ENCODE measurements around the gene PLPP4.

PLPP4 gene

DNA sequence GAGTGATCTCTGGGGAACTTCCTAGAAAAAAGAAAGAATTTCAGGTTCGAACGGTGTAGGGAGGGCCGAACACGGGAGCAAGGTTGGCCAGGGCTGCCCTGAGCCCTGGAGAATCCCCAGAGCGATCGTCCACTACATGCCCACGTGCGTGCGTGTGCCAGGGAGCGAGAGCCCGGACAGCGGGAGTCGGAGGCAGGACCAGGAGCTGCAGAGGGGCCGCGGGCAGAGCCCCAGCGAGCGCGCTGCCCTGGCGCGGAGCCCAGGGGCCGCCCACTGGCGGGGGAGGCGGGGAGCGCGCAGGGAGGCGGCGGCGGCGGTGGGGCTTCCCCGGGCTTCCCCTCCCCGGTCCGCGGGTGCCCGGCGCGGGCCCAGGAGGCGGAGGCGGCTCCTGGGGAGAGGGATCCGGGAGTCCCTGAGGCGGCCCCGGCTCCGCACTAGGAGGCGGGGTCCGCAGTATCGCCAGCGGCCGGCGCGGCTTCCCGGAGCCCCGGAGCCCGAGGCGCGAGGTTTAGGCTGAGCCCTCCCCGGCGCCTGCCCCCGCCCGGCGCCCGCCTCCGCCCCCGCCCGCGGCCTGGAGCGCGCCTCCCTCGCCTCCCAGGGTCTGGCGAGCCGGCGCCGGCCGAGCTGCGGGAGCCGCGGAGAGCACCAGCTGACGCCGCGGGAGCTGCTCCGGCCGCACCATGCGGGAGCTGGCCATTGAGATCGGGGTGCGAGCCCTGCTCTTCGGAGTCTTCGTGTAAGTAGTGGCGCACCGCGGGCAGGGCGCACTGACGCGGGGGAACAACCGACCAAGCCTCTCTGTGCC is at the start of gene PLPP4:
TSS of gene PLPP4 (plus strand) at position 602 of the 805 bp plus-strand sequence. CDS start at position 681, 79 bp downstream.
- H3K79me2 ChIP-seq (ENCODE audit: low read length), result no peaks in the 10 kb centered on the region
- peak within 1 kb of the TSS; percentile 60; the same call in 1 of the 2 replicates for H3K4me2 ChIP-seq (ENCODE audit: low read depth, low read length)
- peak within 1 kb of the TSS; percentile 67 for H2AFZ ChIP-seq (ENCODE audit: low read length)
- H3K4me3 ChIP-seq (ENCODE audit: low read length), result peak within 1 kb of the TSS; percentile 57
- TF ChIP-seq, protein P1, sequence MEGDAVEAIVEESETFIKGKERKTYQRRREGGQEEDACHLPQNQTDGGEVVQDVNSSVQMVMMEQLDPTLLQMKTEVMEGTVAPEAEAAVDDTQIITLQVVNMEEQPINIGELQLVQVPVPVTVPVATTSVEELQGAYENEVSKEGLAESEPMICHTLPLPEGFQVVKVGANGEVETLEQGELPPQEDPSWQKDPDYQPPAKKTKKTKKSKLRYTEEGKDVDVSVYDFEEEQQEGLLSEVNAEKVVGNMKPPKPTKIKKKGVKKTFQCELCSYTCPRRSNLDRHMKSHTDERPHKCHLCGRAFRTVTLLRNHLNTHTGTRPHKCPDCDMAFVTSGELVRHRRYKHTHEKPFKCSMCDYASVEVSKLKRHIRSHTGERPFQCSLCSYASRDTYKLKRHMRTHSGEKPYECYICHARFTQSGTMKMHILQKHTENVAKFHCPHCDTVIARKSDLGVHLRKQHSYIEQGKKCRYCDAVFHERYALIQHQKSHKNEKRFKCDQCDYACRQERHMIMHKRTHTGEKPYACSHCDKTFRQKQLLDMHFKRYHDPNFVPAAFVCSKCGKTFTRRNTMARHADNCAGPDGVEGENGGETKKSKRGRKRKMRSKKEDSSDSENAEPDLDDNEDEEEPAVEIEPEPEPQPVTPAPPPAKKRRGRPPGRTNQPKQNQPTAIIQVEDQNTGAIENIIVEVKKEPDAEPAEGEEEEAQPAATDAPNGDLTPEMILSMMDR (IDR thresholded peaks at IDR 0.05; ENCODE audit: low read length), result no peak
- no peak for TF ChIP-seq EZH2 (optimal IDR thresholded peaks at IDR 0.05; ENCODE audit: low read depth, low read length)
- no peak for TF ChIP-seq EZH2phosphoT487 (IDR thresholded peaks at IDR 0.05; ENCODE audit: low read length)
- no peaks in the 10 kb centered on the region for H3K36me3 ChIP-seq (replicated peaks; ENCODE audit: insufficient read depth, low read length)
- H3K4me1 ChIP-seq (ENCODE audit: low read length), result no peaks in the 10 kb centered on the region
- no peaks in the 10 kb centered on the region for H3K9me2 ChIP-seq (replicated peaks; ENCODE audit: insufficient read depth, low read length)
- no peaks in the 10 kb centered on the region for H3K9me3 ChIP-seq (replicated peaks; ENCODE audit: insufficient read depth, low read length)
- no peaks in the 10 kb centered on the region for H3F3A ChIP-seq (ENCODE audit: insufficient read depth, low read length)
- no peak within 1 kb of the TSS; the same call in 1 of the 2 replicates for H3K9ac ChIP-seq (ENCODE audit: low read length)
- H3K27me3 ChIP-seq (replicated peaks; ENCODE audit: insufficient read depth, low read length), result no peaks in the 10 kb centered on the region
- peak; percentile 44 for DNase-seq
- no peak within 1 kb of the TSS for H3K27ac ChIP-seq (ENCODE audit: low read length)
- H4K20me1 ChIP-seq (ENCODE audit: insufficient read depth, low read length), result no peaks in the 10 kb centered on the region

DNA sequence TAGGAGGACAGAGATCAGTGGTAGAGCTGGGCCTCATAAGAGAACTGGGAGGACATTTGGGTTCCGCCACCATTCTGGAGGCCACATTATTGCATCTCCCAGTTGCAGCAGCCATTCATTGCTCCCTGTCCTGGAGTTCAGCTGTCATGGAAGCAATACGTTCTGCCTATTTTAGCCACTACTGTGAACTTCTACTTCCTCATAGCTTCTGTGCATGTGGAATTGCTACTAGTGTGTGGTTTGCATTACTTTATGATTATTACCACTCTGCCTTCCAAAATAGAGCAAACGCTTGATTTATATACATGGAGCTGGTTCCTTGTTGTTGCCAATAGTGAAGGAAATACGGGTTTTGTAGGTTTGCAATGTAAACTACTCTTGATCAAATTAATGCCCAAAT is 47.2 kb upstream of the PLPP4 start:
- no peaks in the 10 kb centered on the region for H3K9me3 ChIP-seq (replicated peaks; ENCODE audit: insufficient read depth, low read length)
- no peak overlapping the region for H3K4me2 ChIP-seq (ENCODE audit: low read depth, low read length)
- DNase-seq, result no peak
- no peak overlapping the region for H3K27ac ChIP-seq (ENCODE audit: low read length)
- no peak for TF ChIP-seq EZH2 (optimal IDR thresholded peaks at IDR 0.05; ENCODE audit: low read depth, low read length)
- TF ChIP-seq, protein P1 (IDR thresholded peaks at IDR 0.05; ENCODE audit: low read length), result no peak
- TF ChIP-seq EZH2phosphoT487 (IDR thresholded peaks at IDR 0.05; ENCODE audit: low read length), result no peak
- no peaks in the 10 kb centered on the region for H3K36me3 ChIP-seq (replicated peaks; ENCODE audit: insufficient read depth, low read length)
- no peaks in the 10 kb centered on the region for H3K9me2 ChIP-seq (replicated peaks; ENCODE audit: insufficient read depth, low read length)
- no peaks in the 10 kb centered on the region for H3F3A ChIP-seq (ENCODE audit: insufficient read depth, low read length)
- H3K4me3 ChIP-seq (ENCODE audit: low read length), result no peak overlapping the region
- H3K79me2 ChIP-seq (ENCODE audit: low read length), result no peaks in the 10 kb centered on the region
- H2AFZ ChIP-seq (ENCODE audit: low read length), result no peak overlapping the region
- no peak overlapping the region for H3K9ac ChIP-seq (ENCODE audit: low read length)
- H4K20me1 ChIP-seq (ENCODE audit: insufficient read depth, low read length), result no peaks in the 10 kb centered on the region
- H3K27me3 ChIP-seq (replicated peaks; ENCODE audit: insufficient read depth, low read length), result no peaks in the 10 kb centered on the region
- H3K4me1 ChIP-seq (ENCODE audit: low read length), result no peaks in the 10 kb centered on the region

- no peak overlapping the region for H3K27ac ChIP-seq (ENCODE audit: low read length)
- H3K4me1 ChIP-seq (ENCODE audit: low read length), result no peaks in the 10 kb centered on the region
- no peak overlapping the region for H3K4me2 ChIP-seq (ENCODE audit: low read depth, low read length)
- no peaks in the 10 kb centered on the region for H3K27me3 ChIP-seq (replicated peaks; ENCODE audit: insufficient read depth, low read length)
- no peaks in the 10 kb centered on the region for H3K9me2 ChIP-seq (replicated peaks; ENCODE audit: insufficient read depth, low read length)
- TF ChIP-seq, protein P1 (IDR thresholded peaks at IDR 0.05; ENCODE audit: low read length), result no peak
- TF ChIP-seq EZH2 (optimal IDR thresholded peaks at IDR 0.05; ENCODE audit: low read depth, low read length) (no peak), EZH2phosphoT487 (IDR thresholded peaks at IDR 0.05; ENCODE audit: low read length) (no peak)
- no peaks in the 10 kb centered on the region for H3F3A ChIP-seq (ENCODE audit: insufficient read depth, low read length)
- no peaks in the 10 kb centered on the region for H3K79me2 ChIP-seq (ENCODE audit: low read length)
- H4K20me1 ChIP-seq (ENCODE audit: insufficient read depth, low read length), result no peaks in the 10 kb centered on the region
- no peak overlapping the region for H3K4me3 ChIP-seq (ENCODE audit: low read length)
- no peaks in the 10 kb centered on the region for H3K36me3 ChIP-seq (replicated peaks; ENCODE audit: insufficient read depth, low read length)
- no peak for DNase-seq
- no peak overlapping the region for H2AFZ ChIP-seq (ENCODE audit: low read length)
- H3K9ac ChIP-seq (ENCODE audit: low read length), result no peak overlapping the region
- no peaks in the 10 kb centered on the region for H3K9me3 ChIP-seq (replicated peaks; ENCODE audit: insufficient read depth, low read length)
Measured at GRCh38 chr10:120414946-120415345, 42.1 kb upstream of the PLPP4 start.

Measured in MM.1S (cell line).